ENCODE data around the gene VEGFC.

GRCh38 chr4:176746846-176747245 is 45.9 kb downstream of the VEGFC start:
- TF ChIP-seq CTCF (IDR thresholded peaks at IDR 0.05; ENCODE audit: low read length) (no peak), EZH2 (IDR thresholded peaks at IDR 0.05; ENCODE audit: borderline replicate concordance, low read length) (no peak)

Measured in OCI-LY1 (cell line).